Tibial nerve (tissue), 4 donors: Measurements from ENCODE around the gene P3H4. TPM values are rescaled to one million over a fixed set of nuclear protein-coding genes. Genes with fewer than 3 reads are reported as not detected.

ENCODE experiments used
- DNase-seq, 2 donors: peaks; one replicate each; pipeline ENCODE4 v3.0.0-alpha.2; 2019; ENCODE audit warnings: low spot score in 2 of 2
- H3K27ac ChIP-seq, 4 donors: fragments of 200-600 bp; sonication (generic) in 3 of 4; one replicate each; pipeline ENCODE4 v1.5.1; 2017 to 2019; ENCODE audit warnings: mild to moderate bottlenecking in 1 of 4
- H3K27me3 ChIP-seq, 2 donors: fragments of 200-600 bp; sonication (generic) in 1 of 2; one replicate each; pipeline versions ENCODE4 v1.5.1 to v1.6.0; 2017 to 2019
- H3K36me3 ChIP-seq, 3 donors: fragments of 200-600 bp; sonication (generic); one replicate each; pipeline ENCODE4 v1.5.1; 2018 to 2019
- H3K4me1 ChIP-seq, 4 donors: fragments of 200-600 bp; sonication (generic) in 3 of 4; one replicate each; pipeline ENCODE4 v1.5.1; 2017 to 2019
- H3K4me3 ChIP-seq, 4 donors: fragments of 200-600 bp; sonication (generic) in 3 of 4; one replicate each; pipeline ENCODE4 v1.5.1; 2017 to 2019; ENCODE audit warnings: mild to moderate bottlenecking in 1 of 4, moderate library complexity in 1 of 4
- H3K9me3 ChIP-seq, 4 donors: fragments of 200-600 bp; sonication (generic) in 3 of 4; one replicate each; pipeline ENCODE4 v1.5.1; 2017 to 2019
- CTCF ChIP-seq, 5 experiments: fragments of 200-600 bp in 3 of 5; fragments of 450-650 bp in 2 of 5; sonication (generic) in 3 of 5; IDR thresholded peaks; one replicate each; pipeline ENCODE4 v1.5.1; 2016 to 2019; ENCODE audit warnings: antibody characterized with exemption in 5 of 5, mild to moderate bottlenecking in 3 of 5, moderate library complexity in 2 of 5
- EP300 ChIP-seq, 2 donors: sonication (generic); formaldehyde crosslinking; IDR thresholded peaks; one replicate each; pipeline ENCODE4 v1.6.1; 2017; ENCODE audit warnings: antibody characterized with exemption in 2 of 2, mild to moderate bottlenecking in 1 of 2
- POLR2A ChIP-seq, 2 donors: fragments of 450-650 bp; IDR thresholded peaks; one replicate each; pipeline ENCODE4 v1.6.1; 2017; ENCODE audit warnings: antibody characterized with exemption in 2 of 2, mild to moderate bottlenecking in 2 of 2, moderate library complexity in 2 of 2
- WGBS, 2 donors: methylation state at CpG; one replicate each; pipeline ENCODE4 v1.1.5; 2018; 5-methylcytosine and 5-hydroxymethylcytosine counted together
- total RNA-seq, 4 donors: library from RNA; depleted of rRNA; stranded (reverse); fragments of >200 nt; gene quantifications; one replicate each; pipeline ENCODE4 v1.1.0, GENCODE V29; 2016

Gene P3H4
- total RNA-seq, 4 donors from 2014 or later, result 14.7 to 23.9 (median 22.0) TPM

GRCh38 chr17:41775394-41776226, 36.1 kb downstream of the P3H4 start:
- 50 to 51% methylated on average over 11 to 12 of the region's 12 CpGs for whole genome bisulfite sequencing, 2 donors
- DNase-seq, result no peak
- H3K27ac ChIP-seq, result peak overlapping the region in 3 of 4 donors; percentile 51 to 70 (median 56)
- peaks cover 0 to 19% (median 6%) of the 10 kb centered on the region in 3 donors for H3K36me3 ChIP-seq
- no peaks in the 10 kb centered on the region for H3K9me3 ChIP-seq
- peaks cover 0 to 62% (median 31%) of the 10 kb centered on the region in 4 donors for H3K4me1 ChIP-seq
- TF ChIP-seq EP300 (IDR thresholded peaks at IDR 0.05) (no peak), POLR2A (IDR thresholded peaks at IDR 0.05) (no peak), CTCF (IDR thresholded peaks at IDR 0.05) (no peak)
- H3K4me3 ChIP-seq, result no peak overlapping the region
- no peaks in the 10 kb centered on the region for H3K27me3 ChIP-seq

- peaks cover 0 to 56% (median 31%) of the 10 kb centered on the region in 4 donors for H3K4me1 ChIP-seq
- no peak for DNase-seq
- H3K9me3 ChIP-seq, result no peaks in the 10 kb centered on the region
- no peaks in the 10 kb centered on the region for H3K27me3 ChIP-seq
- H3K36me3 ChIP-seq, result peaks cover 0 to 38% (median 6%) of the 10 kb centered on the region in 3 donors
- H3K4me3 ChIP-seq, result no peak overlapping the region
- H3K27ac ChIP-seq, result peak overlapping the region in 1 of 4 donors; percentile 70
- 60 to 68% methylated on average over 7 to 8 of the region's 8 CpGs for WGBS, 2 donors
- TF ChIP-seq EP300 (IDR thresholded peaks at IDR 0.05), result no peak
- no peak for TF ChIP-seq CTCF (IDR thresholded peaks at IDR 0.05)
- no peak for TF ChIP-seq POLR2A (IDR thresholded peaks at IDR 0.05)
These were observed 38.0 kb downstream of the P3H4 start for GRCh38 chr17:41773731-41774193.

- TF ChIP-seq EP300 (IDR thresholded peaks at IDR 0.05), result no peak
These were observed 38.6 kb downstream of the P3H4 start for GRCh38 chr17:41773190-41773588.

GRCh38 chr17:41772586-41773189, 39.1 kb downstream of the P3H4 start:
- H3K9me3 ChIP-seq, result no peaks in the 10 kb centered on the region
- H3K36me3 ChIP-seq, result peaks cover 0 to 49% (median 6%) of the 10 kb centered on the region in 3 donors
- 87 to 92% methylated on average over 14 to 16 of the region's 19 CpGs for WGBS, 2 donors
- no peaks in the 10 kb centered on the region for H3K27me3 ChIP-seq
- peak overlapping the region in 1 of 4 donors; percentile 62 for H3K27ac ChIP-seq
- H3K4me3 ChIP-seq, result no peak overlapping the region
- no peak for DNase-seq
- H3K4me1 ChIP-seq, result peaks cover 0 to 46% (median 24%) of the 10 kb centered on the region in 4 donors
- TF ChIP-seq CTCF (IDR thresholded peaks at IDR 0.05) (no peak), POLR2A (IDR thresholded peaks at IDR 0.05) (no peak), EP300 (IDR thresholded peaks at IDR 0.05) (no peak)

More at GRCh38 chr17:41773190-41773588, 38.6 kb downstream of the P3H4 start:
- Histone ChIP-seq H3K4me1 (peaks cover 0 to 51% (median 29%) of the 10 kb centered on the region in 4 donors), H3K36me3 (peaks cover 0 to 44% (median 6%) of the 10 kb centered on the region in 3 donors), H3K27ac (peak overlapping the region in 1 of 4 donors; percentile 70), H3K4me3 (no peak overlapping the region), H3K27me3 (no peaks in the 10 kb centered on the region), H3K9me3 (no peaks in the 10 kb centered on the region)
- no peak for DNase-seq
- 64 to 73% methylated on average over 6 to 11 of the region's 12 CpGs for WGBS, 2 donors

GRCh38 chr17:41772218-41772585, 39.5 kb downstream of the P3H4 start:
- Histone ChIP-seq H3K27me3 (no peaks in the 10 kb centered on the region), H3K9me3 (no peaks in the 10 kb centered on the region), H3K4me3 (no peak overlapping the region), H3K4me1 (peaks cover 0 to 42% (median 19%) of the 10 kb centered on the region in 4 donors), H3K27ac (peak overlapping the region in 1 of 4 donors; percentile 62), H3K36me3 (peaks cover 0 to 53% (median 6%) of the 10 kb centered on the region in 3 donors)
- no peak for DNase-seq
- no peak for TF ChIP-seq EP300 (IDR thresholded peaks at IDR 0.05)
- no peak for TF ChIP-seq POLR2A (IDR thresholded peaks at IDR 0.05)
- no peak for TF ChIP-seq CTCF (IDR thresholded peaks at IDR 0.05)
- WGBS, 2 donors, result 88 to 95% methylated on average over 1 to 4 of the region's 4 CpGs
